ENCODE data around the gene BEGAIN. TPM values are rescaled to one million over a fixed set of nuclear protein-coding genes. Genes with fewer than 3 reads are reported as not detected.

The BEGAIN gene
- total RNA-seq, 1 donor from 2014 or later, result 0.54 TPM

- no peaks in the 10 kb centered on the region for H3K36me3 Mint-ChIP-seq (ENCODE audit: low read depth, unreplicated experiment)
- H3K4me3 ChIP-seq (ENCODE audit: insufficient read depth, low read depth, low read length), result no peak overlapping the region
- no peaks in the 10 kb centered on the region for H4K20me1 ChIP-seq (ENCODE audit: insufficient read depth, low read length)
- H2AFZ ChIP-seq (ENCODE audit: low read depth, low read length), result no peak overlapping the region
- no peaks in the 10 kb centered on the region for H3K79me2 ChIP-seq (ENCODE audit: insufficient read depth, low read length)
- no peak overlapping the region for H3K4me3 Mint-ChIP-seq (ENCODE audit: unreplicated experiment)
- no peaks in the 10 kb centered on the region for H3K27me3 ChIP-seq (ENCODE audit: insufficient read depth, low read length)
- no peaks in the 10 kb centered on the region for H3K36me3 ChIP-seq (ENCODE audit: insufficient read depth, low read length)
- DNase-seq (ENCODE audit: low read depth) (no peak), FAIRE-seq (no peak)
- no peak overlapping the region for H3K27ac Mint-ChIP-seq (ENCODE audit: unreplicated experiment)
- H3K9ac ChIP-seq (ENCODE audit: low read length), result no peak overlapping the region
- peaks cover 2% of the 10 kb centered on the region for H3K9me3 Mint-ChIP-seq (ENCODE audit: unreplicated experiment)
- TF ChIP-seq EZH2 (IDR thresholded peaks at IDR 0.05; ENCODE audit: insufficient read depth, low read length), result no peak
- TF ChIP-seq CTCF (IDR thresholded peaks at IDR 0.05; ENCODE audit: insufficient read depth, low read depth, low read length), result no peak
- peaks cover 12% of the 10 kb centered on the region for H3K4me1 ChIP-seq (ENCODE audit: insufficient read depth, low read length)
- no peaks in the 10 kb centered on the region for H3K9me3 ChIP-seq (ENCODE audit: insufficient read depth, low read depth, low read length)
- no peak overlapping the region for H3K27ac ChIP-seq (ENCODE audit: low read depth, low read length)
- peaks cover 3% of the 10 kb centered on the region for H3K27me3 Mint-ChIP-seq (ENCODE audit: low read depth, unreplicated experiment)
- H3K4me2 ChIP-seq (ENCODE audit: low read length), result no peak overlapping the region
- peaks cover 15% of the 10 kb centered on the region for H3K4me1 Mint-ChIP-seq (ENCODE audit: low read depth, unreplicated experiment)
Measured at GRCh38 chr14:100530270-100531072, 56.7 kb downstream of the BEGAIN start.

- no peaks in the 10 kb centered on the region for H3K27me3 ChIP-seq (ENCODE audit: insufficient read depth, low read length)
- Mint-ChIP-seq H3K4me1 (ENCODE audit: low read depth, unreplicated experiment) (peaks cover 14% of the 10 kb centered on the region), H3K27me3 (ENCODE audit: low read depth, unreplicated experiment) (peaks cover 3% of the 10 kb centered on the region), H3K9me3 (ENCODE audit: unreplicated experiment) (peaks cover 2% of the 10 kb centered on the region), H3K4me3 (ENCODE audit: unreplicated experiment) (no peak overlapping the region), H3K36me3 (ENCODE audit: low read depth, unreplicated experiment) (no peaks in the 10 kb centered on the region), H3K27ac (ENCODE audit: unreplicated experiment) (no peak overlapping the region)
- FAIRE-seq, result no peak
- H3K79me2 ChIP-seq (ENCODE audit: insufficient read depth, low read length), result no peaks in the 10 kb centered on the region
- no peaks in the 10 kb centered on the region for H4K20me1 ChIP-seq (ENCODE audit: insufficient read depth, low read length)
- no peak for DNase-seq (ENCODE audit: low read depth)
- H3K4me1 ChIP-seq (ENCODE audit: insufficient read depth, low read length), result peaks cover 12% of the 10 kb centered on the region
- no peak overlapping the region for H3K4me3 ChIP-seq (ENCODE audit: insufficient read depth, low read depth, low read length)
- H3K9ac ChIP-seq (ENCODE audit: low read length), result no peak overlapping the region
- H3K4me2 ChIP-seq (ENCODE audit: low read length), result no peak overlapping the region
- no peak overlapping the region for H2AFZ ChIP-seq (ENCODE audit: low read depth, low read length)
- no peak for TF ChIP-seq EZH2 (IDR thresholded peaks at IDR 0.05; ENCODE audit: insufficient read depth, low read length)
- TF ChIP-seq CTCF (IDR thresholded peaks at IDR 0.05; ENCODE audit: insufficient read depth, low read depth, low read length), result no peak
- no peak overlapping the region for H3K27ac ChIP-seq (ENCODE audit: low read depth, low read length)
- no peaks in the 10 kb centered on the region for H3K9me3 ChIP-seq (ENCODE audit: insufficient read depth, low read depth, low read length)
- no peaks in the 10 kb centered on the region for H3K36me3 ChIP-seq (ENCODE audit: insufficient read depth, low read length)
Measured at GRCh38 chr14:100529561-100530031, 57.6 kb downstream of the BEGAIN start.

All from astrocyte (in vitro differentiated cells and primary cell).